IMR-90 (cell line): ENCODE measurements around the gene ACOXL. TPM values are rescaled to one million over a fixed set of nuclear protein-coding genes. Genes with fewer than 3 reads are reported as not detected.

Source experiments
- ATAC-seq: fragments of 200-7000 bp; cut with Tn5 transposase; 2 replicates; pipeline ENCODE4 v1.9.1; 2020; ENCODE audit warnings: low read depth, mild to moderate bottlenecking, moderate library complexity
- BruUV-seq: library from RNA; stranded (reverse); fragments of 400-500 nt; replicated peaks from 2 replicates; lab custom pipeline; 2021; lab: Mats Ljungman, UMichigan
- CTCF ChIA-PET: fragments of 300-600 bp; formaldehyde crosslinking; extraction: SDS; loops from one replicate; lab custom pipeline; 2021; ENCODE audit warnings: antibody characterized with exemption; lab: Yijun Ruan, JAX
- POLR2A ChIA-PET: fragments of 300-600 bp; sonication (Branson Sonifier 250); formaldehyde crosslinking; loops from one replicate; lab custom pipeline; 2022; ENCODE audit warnings: antibody characterized with exemption; ENCODE audit not compliant: unreplicated experiment; lab: Charles Lee
- DNase-seq: peaks from one replicate; pipeline ENCODE4 v3.0.0; 2013
- H2AFZ ChIP-seq: replicated peaks from 2 replicates; pipeline ENCODE3; 2013; ENCODE audit warnings: low read length, mild to moderate bottlenecking; ENCODE audit not compliant: poor library complexity
- H2AK5ac ChIP-seq: 2 replicates; pipeline ENCODE4 v1.6.1; 2013; ENCODE audit warnings: low read depth, low read length, inconsistent platforms
- H2AK9ac ChIP-seq: replicated peaks from 2 replicates; pipeline ENCODE3; 2013; ENCODE audit warnings: mild to moderate bottlenecking, low read depth, low read length, moderate library complexity; ENCODE audit not compliant: poor library complexity
- H2BK120ac ChIP-seq: 2 replicates; pipeline ENCODE4 v1.6.1; 2013; ENCODE audit warnings: low read depth, low read length, inconsistent platforms
- H2BK15ac ChIP-seq: 3 replicates; pipeline ENCODE4 v1.6.1; 2013; ENCODE audit warnings: low read depth, low read length, inconsistent platforms
- H2BK20ac ChIP-seq: 2 replicates; pipeline ENCODE4 v1.6.1; 2013; ENCODE audit warnings: low read depth, mild to moderate bottlenecking, inconsistent platforms, low read length, moderate library complexity
- H2BK5ac ChIP-seq: 2 replicates; pipeline ENCODE4 v1.6.1; 2013; ENCODE audit warnings: mild to moderate bottlenecking, low read depth, low read length, inconsistent platforms; ENCODE audit not compliant: poor library complexity, severe bottlenecking
- H3K14ac ChIP-seq: replicated peaks from 2 replicates; pipeline ENCODE4 v1.6.1; 2013; ENCODE audit warnings: low read depth, low read length, inconsistent platforms
- H3K18ac ChIP-seq: 2 replicates; pipeline ENCODE4 v1.6.1; 2013; ENCODE audit warnings: low read depth, low read length, control low read depth
- H3K23ac ChIP-seq: 2 replicates; pipeline ENCODE4 v1.6.1; 2013; ENCODE audit warnings: low read depth, low read length, inconsistent platforms
- H3K27ac ChIP-seq: 2 replicates; pipeline ENCODE4 v1.5.1; 2013; ENCODE audit warnings: mild to moderate bottlenecking, control low read depth, low read length; ENCODE audit not compliant: insufficient read depth
- H3K27me3 ChIP-seq: 2 replicates; pipeline ENCODE4 v1.6.1; 2013; ENCODE audit warnings: low read length; ENCODE audit not compliant: control insufficient read depth, insufficient read depth
- H3K36me3 ChIP-seq: 2 replicates; pipeline ENCODE4 v1.6.1; 2013; ENCODE audit warnings: low read length, mixed read lengths; ENCODE audit not compliant: control insufficient read depth, insufficient read depth
- H3K4ac ChIP-seq: 2 replicates; pipeline ENCODE4 v1.6.1; 2013; ENCODE audit warnings: low read depth, low read length, inconsistent platforms
- H3K4me1 ChIP-seq: 2 replicates; pipeline ENCODE4 v1.6.1; 2013; ENCODE audit warnings: low read length, mixed read lengths; ENCODE audit not compliant: control insufficient read depth, insufficient read depth
- H3K4me2 ChIP-seq: 2 replicates; pipeline ENCODE4 v1.6.1; 2013; ENCODE audit warnings: low read depth, mild to moderate bottlenecking, control low read depth, low read length, moderate library complexity
- H3K4me3 ChIP-seq: 2 replicates; pipeline ENCODE4 v1.5.1; 2013; ENCODE audit warnings: low read depth, mild to moderate bottlenecking, control low read depth, low read length, moderate library complexity; ENCODE audit not compliant: insufficient read depth
- H3K56ac ChIP-seq: 2 replicates; pipeline ENCODE4 v1.6.1; 2013; ENCODE audit warnings: low read length, inconsistent platforms; ENCODE audit not compliant: insufficient read depth; ENCODE audit errors: extremely low read depth
- H3K79me1 ChIP-seq, 2 experiments: 2 replicates each; pipeline ENCODE4 v1.6.1; 2013; ENCODE audit warnings: low read length in 2 of 2, inconsistent platforms in 1 of 2, low read depth in 1 of 2
- H3K9ac ChIP-seq: 2 replicates; pipeline ENCODE4 v1.6.1; 2013; ENCODE audit warnings: low read depth, low read length, control low read depth
- H3K9me1 ChIP-seq: 2 replicates; pipeline ENCODE4 v1.6.1; 2013; ENCODE audit warnings: low read length, inconsistent platforms; ENCODE audit not compliant: insufficient read depth
- H3K9me3 ChIP-seq: 2 replicates; pipeline ENCODE4 v1.6.1; 2013; ENCODE audit warnings: low read length; ENCODE audit not compliant: control insufficient read depth, insufficient read depth
- H4K20me1 ChIP-seq: 2 replicates; pipeline ENCODE4 v1.6.1; 2013; ENCODE audit warnings: low read length, inconsistent platforms; ENCODE audit not compliant: insufficient read depth
- H4K5ac ChIP-seq: 2 replicates; pipeline ENCODE4 v1.6.1; 2013; ENCODE audit warnings: mild to moderate bottlenecking, low read depth, low read length, control low read depth
- H4K8ac ChIP-seq, 2 experiments: 2 replicates each; pipeline ENCODE4 v1.6.1; 2013; ENCODE audit warnings: low read depth in 2 of 2, low read length in 2 of 2, control low read depth in 1 of 2, inconsistent platforms in 1 of 2
- H4K91ac ChIP-seq: 2 replicates; pipeline ENCODE4 v1.6.1; 2013; ENCODE audit warnings: low read depth, low read length, inconsistent platforms; ENCODE audit not compliant: insufficient read depth
- BHLHE40 ChIP-seq: fragments of 150-350 bp; IDR thresholded peaks from 2 replicates; pipeline ENCODE4 v1.6.1; 2016; ENCODE audit warnings: mild to moderate bottlenecking, low read depth, low read length
- CEBPB ChIP-seq: IDR thresholded peaks from 2 replicates; pipeline ENCODE4 v1.6.1; 2012; ENCODE audit warnings: low read depth, low read length, improper control_type of control experiment
- CHD1 ChIP-seq: IDR thresholded peaks from 2 replicates; pipeline ENCODE4 v1.6.1; 2012; ENCODE audit warnings: low read depth, low read length, improper control_type of control experiment
- FOS ChIP-seq: fragments of 150-350 bp; IDR thresholded peaks from 2 replicates; pipeline ENCODE4 v1.6.1; 2016; ENCODE audit warnings: low read depth, low read length
- MAZ ChIP-seq: IDR thresholded peaks from 2 replicates; pipeline ENCODE4 v1.6.1; 2012; ENCODE audit warnings: low read depth, mild to moderate bottlenecking, low read length, improper control_type of control experiment, moderate library complexity, borderline replicate concordance
- NFE2L2 ChIP-seq: fragments of 150-350 bp; IDR thresholded peaks from 2 replicates; pipeline ENCODE4 v1.6.1; 2016; ENCODE audit warnings: low read depth, mild to moderate bottlenecking, low read length
- POLR2A ChIP-seq: IDR thresholded peaks from 2 replicates; pipeline ENCODE4 v1.6.1; 2012; ENCODE audit warnings: mild to moderate bottlenecking, low read depth, low read length
- RAD21 ChIP-seq: IDR thresholded peaks from 2 replicates; pipeline ENCODE4 v1.6.1; 2012; ENCODE audit warnings: low read length, improper control_type of control experiment
- RCOR1 ChIP-seq: IDR thresholded peaks from 2 replicates; pipeline ENCODE4 v1.6.1; 2012; ENCODE audit warnings: mild to moderate bottlenecking, low read length, improper control_type of control experiment; ENCODE audit not compliant: insufficient replicate concordance
- RFX5 ChIP-seq: IDR thresholded peaks from 2 replicates; pipeline ENCODE4 v1.8.0; 2012; ENCODE audit warnings: low read depth, mild to moderate bottlenecking, low read length, moderate library complexity
- WGBS, 2 experiments: methylation state at CpG; one replicate each; pipeline versions ENCODE4 v1.1.5 to v1.1.7; 2013; ENCODE audit warnings: missing lambda C conversion rate in 2 of 2; ENCODE audit not compliant: insufficient read length in 1 of 2; ENCODE audit errors: extremely low coverage in 2 of 2; 5-methylcytosine and 5-hydroxymethylcytosine counted together
- dilution Hi-C: fragments of 300-500 bp; cut with HindIII; formaldehyde crosslinking; loops from one replicate; pipeline ENCODE4 v1.14.3; 2018; ENCODE audit warnings: low sequenced_read_pairs; ENCODE audit not compliant: unreplicated experiment
- in situ Hi-C: fragments of 300-500 bp; cut with MboI; formaldehyde crosslinking; loops from 3 replicates; pipeline ENCODE4 v1.14.3; 2019; ENCODE audit warnings: low sequenced_read_pairs, inconsistent platforms, mixed read lengths
- intact Hi-C: fragments of 100-400 bp; cut with micrococcal nuclease; formaldehyde crosslinking; loops from 2 replicates; pipeline ENCODE4 v1.10.0; 2022
- polyA plus RNA-seq, 3 experiments: library from polyadenylated mRNA; depleted of rRNA; stranded (reverse); fragments of >200 nt; gene quantifications; 2 replicates each; pipeline ENCODE4 v1.2.3, GENCODE V29; 2012; ENCODE audit warnings: low replicate concordance in 1 of 3
- total RNA-seq: library from RNA; depleted of rRNA; stranded (reverse); fragments of >200 nt; gene quantifications from 2 replicates; pipeline ENCODE4 v1.2.3, GENCODE V29; 2012
- TF ChIP-seq, protein P1 (sequence below): conservative IDR thresholded peaks from 2 replicates; pipeline ENCODE4 v1.5.1; 2012; ENCODE audit warnings: mild to moderate bottlenecking, low read depth, low read length, improper control_type of control experiment
- TF ChIP-seq, protein P2 (sequence below): fragments of 150-350 bp; IDR thresholded peaks from 2 replicates; pipeline ENCODE4 v1.6.1; 2016; ENCODE audit warnings: low read depth, mild to moderate bottlenecking, low read length, moderate library complexity, borderline replicate concordance

ACOXL gene
- total and polyA plus RNA-seq, 2 of the 4 experiments (the other 2 are of a cell fraction), result not detected

DNA sequence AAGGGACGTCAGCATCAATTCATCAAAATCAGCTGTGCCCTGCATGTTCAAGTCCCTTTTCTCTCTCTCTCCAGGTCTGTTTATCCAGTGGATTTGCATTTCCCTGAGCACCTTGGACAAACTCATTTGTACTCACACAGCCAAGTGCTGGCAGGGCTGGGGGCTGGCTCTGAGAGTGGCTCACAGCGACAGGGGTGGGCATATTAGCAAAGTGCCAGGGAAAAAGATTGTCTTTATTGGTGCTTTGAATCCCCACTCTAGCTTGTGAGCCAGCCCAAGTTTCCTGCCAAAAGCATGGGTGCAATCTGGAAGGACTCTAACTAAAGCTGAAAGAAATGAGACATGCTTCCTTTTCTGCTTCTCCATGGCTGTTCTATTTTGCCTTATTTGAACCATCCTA is 56.6 kb downstream of the ACOXL start:
- no peaks in the 10 kb centered on the region for H3K9me1 ChIP-seq
- no peak overlapping the region for H3K27ac ChIP-seq
- H4K91ac ChIP-seq, result no peak overlapping the region
- in situ Hi-C loops (no loop called here), dilution Hi-C loops (no loop called here), intact Hi-C loops (no loop called here)
- no peak overlapping the region for H2BK120ac ChIP-seq
- no peaks in the 10 kb centered on the region for H3K9me3 ChIP-seq
- H3K4me1 ChIP-seq, result no peaks in the 10 kb centered on the region
- no TSS peak for BruUV-seq
- H2AK9ac ChIP-seq, result no peak overlapping the region
- no peaks in the 10 kb centered on the region for H3K79me1 ChIP-seq
- H2BK20ac ChIP-seq, result no peak overlapping the region
- no peak overlapping the region for H3K4ac ChIP-seq
- H3K9ac ChIP-seq, result no peak overlapping the region
- no peak overlapping the region for H2BK15ac ChIP-seq
- no peak overlapping the region for H2AK5ac ChIP-seq
- ATAC-seq, result no peak
- TF ChIP-seq NFE2L2 (no peak), BHLHE40 (no peak), RAD21 (no peak), CEBPB (no peak), MAZ (no peak), RCOR1 (no peak), FOS (no peak), POLR2A (no peak), CHD1 (no peak), RFX5 (no peak)
- TF ChIP-seq, protein P1, sequence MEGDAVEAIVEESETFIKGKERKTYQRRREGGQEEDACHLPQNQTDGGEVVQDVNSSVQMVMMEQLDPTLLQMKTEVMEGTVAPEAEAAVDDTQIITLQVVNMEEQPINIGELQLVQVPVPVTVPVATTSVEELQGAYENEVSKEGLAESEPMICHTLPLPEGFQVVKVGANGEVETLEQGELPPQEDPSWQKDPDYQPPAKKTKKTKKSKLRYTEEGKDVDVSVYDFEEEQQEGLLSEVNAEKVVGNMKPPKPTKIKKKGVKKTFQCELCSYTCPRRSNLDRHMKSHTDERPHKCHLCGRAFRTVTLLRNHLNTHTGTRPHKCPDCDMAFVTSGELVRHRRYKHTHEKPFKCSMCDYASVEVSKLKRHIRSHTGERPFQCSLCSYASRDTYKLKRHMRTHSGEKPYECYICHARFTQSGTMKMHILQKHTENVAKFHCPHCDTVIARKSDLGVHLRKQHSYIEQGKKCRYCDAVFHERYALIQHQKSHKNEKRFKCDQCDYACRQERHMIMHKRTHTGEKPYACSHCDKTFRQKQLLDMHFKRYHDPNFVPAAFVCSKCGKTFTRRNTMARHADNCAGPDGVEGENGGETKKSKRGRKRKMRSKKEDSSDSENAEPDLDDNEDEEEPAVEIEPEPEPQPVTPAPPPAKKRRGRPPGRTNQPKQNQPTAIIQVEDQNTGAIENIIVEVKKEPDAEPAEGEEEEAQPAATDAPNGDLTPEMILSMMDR, result no peak
- TF ChIP-seq, protein P2, sequence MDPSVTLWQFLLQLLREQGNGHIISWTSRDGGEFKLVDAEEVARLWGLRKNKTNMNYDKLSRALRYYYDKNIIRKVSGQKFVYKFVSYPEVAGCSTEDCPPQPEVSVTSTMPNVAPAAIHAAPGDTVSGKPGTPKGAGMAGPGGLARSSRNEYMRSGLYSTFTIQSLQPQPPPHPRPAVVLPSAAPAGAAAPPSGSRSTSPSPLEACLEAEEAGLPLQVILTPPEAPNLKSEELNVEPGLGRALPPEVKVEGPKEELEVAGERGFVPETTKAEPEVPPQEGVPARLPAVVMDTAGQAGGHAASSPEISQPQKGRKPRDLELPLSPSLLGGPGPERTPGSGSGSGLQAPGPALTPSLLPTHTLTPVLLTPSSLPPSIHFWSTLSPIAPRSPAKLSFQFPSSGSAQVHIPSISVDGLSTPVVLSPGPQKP, result no peak
- no peak for DNase-seq
- H3K18ac ChIP-seq, result no peak overlapping the region
- H4K20me1 ChIP-seq, result no peaks in the 10 kb centered on the region
- 20% methylated on average over 1 of the region's 2 CpGs; no CpG with 5 or more reads in 1 of the 2 experiments for WGBS, 2 experiments
- no peak overlapping the region for H2AFZ ChIP-seq
- no peak overlapping the region for H3K56ac ChIP-seq
- no peak overlapping the region for H3K4me2 ChIP-seq
- no peaks in the 10 kb centered on the region for H3K36me3 ChIP-seq
- CTCF ChIA-PET, result no interaction called here
- H4K8ac ChIP-seq, result no peak overlapping the region
- no peak overlapping the region for H3K4me3 ChIP-seq
- no peak overlapping the region for H3K14ac ChIP-seq
- peaks cover 15% of the 10 kb centered on the region for H3K27me3 ChIP-seq
- H4K5ac ChIP-seq, result no peak overlapping the region
- no peak overlapping the region for H3K23ac ChIP-seq
- POLR2A ChIA-PET, result no interaction called here
- H2BK5ac ChIP-seq, result no peak overlapping the region
